ENCODE data around the gene CAPN1. TPM values are rescaled to one million over a fixed set of nuclear protein-coding genes. Genes with fewer than 3 reads are reported as not detected.

The CAPN1 gene
- total and polyA plus RNA-seq, 2 experiments from 2014 or later: 133 to 202 TPM

DNA sequence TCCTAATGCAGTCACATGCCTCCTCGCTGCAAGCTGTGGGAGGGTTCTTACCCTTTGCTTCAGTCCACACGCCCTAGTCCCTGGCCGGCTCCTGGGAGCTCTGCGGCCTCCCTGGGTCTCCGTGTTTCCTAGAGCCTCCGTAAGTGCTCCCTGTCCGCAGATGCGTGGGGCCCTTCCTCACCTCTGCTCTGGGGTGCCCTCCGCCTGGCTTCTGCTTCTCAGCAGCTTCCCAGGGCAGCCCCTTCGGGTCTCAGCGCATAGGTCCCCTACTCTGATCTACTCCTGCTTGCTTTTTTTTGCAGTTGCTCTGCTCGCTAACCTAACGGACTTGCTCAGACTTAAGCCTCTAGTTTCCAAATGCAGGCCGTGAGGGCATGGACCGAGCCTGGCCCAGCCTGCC, 22.4 kb downstream of the CAPN1 start:
- H2AFZ ChIP-seq: no peak overlapping the region
- no peaks in the 10 kb centered on the region for H3K36me3 ChIP-seq (replicated peaks; ENCODE audit: insufficient read depth, low read depth)
- TF ChIP-seq EZH2 (IDR thresholded peaks at IDR 0.05; ENCODE audit: borderline replicate concordance) (no peak), CTCF (IDR thresholded peaks at IDR 0.05; ENCODE audit: poor library complexity) (no peak), EZH2phosphoT487 (IDR thresholded peaks at IDR 0.05; ENCODE audit: low read depth, severe bottlenecking, unreplicated experiment) (no peak)
- WGBS (ENCODE audit: low lambda C conversion rate, missing lambda C conversion rate): 93% methylated on average over 15 of the region's 15 CpGs
- H3K4me3 ChIP-seq: no peak overlapping the region
- no peaks in the 10 kb centered on the region for H4K20me1 ChIP-seq (ENCODE audit: insufficient read depth, poor library complexity, severe bottlenecking)
- no peaks in the 10 kb centered on the region for H3K9me2 ChIP-seq (replicated peaks; ENCODE audit: insufficient read depth)
- no peaks in the 10 kb centered on the region for H3K4me1 ChIP-seq (ENCODE audit: insufficient read depth)
- no peaks in the 10 kb centered on the region for H3K79me2 ChIP-seq
- no peak overlapping the region for H3K4me2 ChIP-seq
- H3K27me3 ChIP-seq: no peaks in the 10 kb centered on the region
- no peak for DNase-seq (ENCODE audit: low spot score)
- H3K27ac ChIP-seq: no peak overlapping the region
- no peaks in the 10 kb centered on the region for H3K9me3 ChIP-seq (ENCODE audit: low read depth)

DNA sequence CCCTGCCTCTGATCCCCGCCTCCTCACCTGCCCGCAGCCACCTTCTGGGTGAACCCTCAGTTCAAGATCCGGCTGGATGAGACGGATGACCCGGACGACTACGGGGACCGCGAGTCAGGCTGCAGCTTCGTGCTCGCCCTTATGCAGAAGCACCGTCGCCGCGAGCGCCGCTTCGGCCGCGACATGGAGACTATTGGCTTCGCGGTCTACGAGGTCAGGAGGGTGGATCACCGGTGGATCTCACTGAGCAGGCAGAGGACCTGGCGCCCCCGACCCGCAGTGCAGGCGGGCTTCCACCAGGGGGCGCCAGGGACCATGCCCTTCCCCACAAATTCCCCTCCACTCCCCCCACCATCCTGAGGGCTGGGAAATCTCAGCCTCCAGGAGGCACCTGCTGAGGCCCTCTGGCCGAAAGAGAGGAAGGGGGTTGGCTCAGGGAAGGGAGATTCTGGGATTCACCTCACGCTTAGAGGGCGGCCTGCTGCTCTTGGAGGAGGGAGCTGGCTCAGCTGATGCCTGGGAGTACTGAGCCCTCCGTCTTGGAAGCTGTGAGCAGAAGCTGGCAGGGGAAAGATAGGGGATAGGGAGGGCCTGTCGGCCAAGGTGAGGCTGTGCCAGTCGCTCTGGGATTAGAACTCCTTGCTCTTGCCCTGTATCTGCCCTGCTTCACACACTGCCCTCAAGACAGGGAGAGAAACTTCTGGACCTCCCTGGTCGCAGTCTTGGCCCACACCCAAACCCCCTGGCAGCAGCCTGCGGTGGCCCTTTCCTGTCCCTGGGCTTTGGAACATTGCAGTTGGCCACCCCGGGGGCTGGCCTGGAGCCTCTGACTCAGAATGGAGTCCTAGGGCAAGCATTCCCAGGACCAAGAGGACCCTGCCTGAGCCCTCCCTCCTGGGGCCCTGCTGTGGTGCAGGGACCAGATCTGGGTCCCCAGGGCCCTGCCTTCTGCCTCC, 23.2 kb downstream of the CAPN1 start:
- Histone ChIP-seq H3K4me2 (no peak overlapping the region), H3K9me2 (replicated peaks; ENCODE audit: insufficient read depth) (no peaks in the 10 kb centered on the region), H3K27ac (no peak overlapping the region), H3K4me3 (no peak overlapping the region), H3K9me3 (ENCODE audit: low read depth) (no peaks in the 10 kb centered on the region), H3K36me3 (replicated peaks; ENCODE audit: insufficient read depth, low read depth) (no peaks in the 10 kb centered on the region), H3K27me3 (no peaks in the 10 kb centered on the region), H3K79me2 (no peaks in the 10 kb centered on the region), H3K4me1 (ENCODE audit: insufficient read depth) (no peaks in the 10 kb centered on the region), H2AFZ (no peak overlapping the region), H4K20me1 (ENCODE audit: insufficient read depth, poor library complexity, severe bottlenecking) (no peaks in the 10 kb centered on the region)
- 61% methylated on average over 35 of the region's 38 CpGs for WGBS (ENCODE audit: low lambda C conversion rate, missing lambda C conversion rate)
- no peak for TF ChIP-seq EZH2 (IDR thresholded peaks at IDR 0.05; ENCODE audit: borderline replicate concordance)
- TF ChIP-seq CTCF (IDR thresholded peaks at IDR 0.05; ENCODE audit: poor library complexity): peak; percentile 71
- DNase-seq (ENCODE audit: low spot score): peak; percentile 58

- Histone ChIP-seq H3K79me2 (no peaks in the 10 kb centered on the region), H3K4me1 (ENCODE audit: insufficient read depth) (no peaks in the 10 kb centered on the region), H2AFZ (no peak overlapping the region), H4K20me1 (ENCODE audit: insufficient read depth, poor library complexity, severe bottlenecking) (no peaks in the 10 kb centered on the region), H3K9me3 (ENCODE audit: low read depth) (no peaks in the 10 kb centered on the region), H3K27me3 (no peaks in the 10 kb centered on the region), H3K4me3 (no peak overlapping the region), H3K4me2 (no peak overlapping the region), H3K36me3 (replicated peaks; ENCODE audit: insufficient read depth, low read depth) (no peaks in the 10 kb centered on the region), H3K27ac (no peak overlapping the region), H3K9me2 (replicated peaks; ENCODE audit: insufficient read depth) (no peaks in the 10 kb centered on the region)
- WGBS (ENCODE audit: low lambda C conversion rate, missing lambda C conversion rate): 81% methylated on average over 3 of the region's 3 CpGs
- TF ChIP-seq EZH2 (IDR thresholded peaks at IDR 0.05; ENCODE audit: borderline replicate concordance) (no peak), CTCF (IDR thresholded peaks at IDR 0.05; ENCODE audit: poor library complexity) (no peak), EZH2phosphoT487 (IDR thresholded peaks at IDR 0.05; ENCODE audit: low read depth, severe bottlenecking, unreplicated experiment) (no peak)
- no peak for DNase-seq (ENCODE audit: low spot score)
Observed at GRCh38 chr11:65205602-65205967, 23.9 kb downstream of the CAPN1 start.
